Stimulated activated effector memory CD8-positive, alpha-beta T cell treated with anti-CD3 and anti-CD28 coated beads, Interleukin-12 subunit alpha, Interleukin-12 subunit beta, amount 100 ng/mL, for 72 hours (primary cell): ENCODE results near the gene RAB25.
"Not testable (repeated sequence)": the region's sequence is repeated elsewhere in the genome, so short reads cannot be mapped to it uniquely, and the experiment has no call there.

Experiments
- ATAC-seq: fragments of 150-1000 bp; cut with Tn5 transposase; 2 replicates; pipeline ENCODE4 v1.10.0; 2021
- DNase-seq, 2 donors: peaks; one replicate each; pipeline ENCODE4 v3.0.0; 2021 to 2022; ENCODE audit warnings: low spot score in 2 of 2
- H3K27ac Mint-ChIP-seq: one replicate; pipeline ENCODE4 v1.8.0; 2022; ENCODE audit warnings: mild to moderate bottlenecking, mixed read lengths
- H3K36me3 Mint-ChIP-seq: one replicate; pipeline ENCODE4 v1.8.0; 2022; ENCODE audit warnings: mild to moderate bottlenecking, mixed read lengths
- H3K4me1 Mint-ChIP-seq: one replicate; pipeline ENCODE4 v1.8.0; 2022; ENCODE audit warnings: mixed read lengths
- H3K4me3 Mint-ChIP-seq: one replicate; pipeline ENCODE4 v1.8.0; 2022; ENCODE audit warnings: mild to moderate bottlenecking, mixed read lengths
- H3K9me3 Mint-ChIP-seq: one replicate; pipeline ENCODE4 v1.8.0; 2022; ENCODE audit warnings: mixed read lengths

The RAB25 gene

DNA sequence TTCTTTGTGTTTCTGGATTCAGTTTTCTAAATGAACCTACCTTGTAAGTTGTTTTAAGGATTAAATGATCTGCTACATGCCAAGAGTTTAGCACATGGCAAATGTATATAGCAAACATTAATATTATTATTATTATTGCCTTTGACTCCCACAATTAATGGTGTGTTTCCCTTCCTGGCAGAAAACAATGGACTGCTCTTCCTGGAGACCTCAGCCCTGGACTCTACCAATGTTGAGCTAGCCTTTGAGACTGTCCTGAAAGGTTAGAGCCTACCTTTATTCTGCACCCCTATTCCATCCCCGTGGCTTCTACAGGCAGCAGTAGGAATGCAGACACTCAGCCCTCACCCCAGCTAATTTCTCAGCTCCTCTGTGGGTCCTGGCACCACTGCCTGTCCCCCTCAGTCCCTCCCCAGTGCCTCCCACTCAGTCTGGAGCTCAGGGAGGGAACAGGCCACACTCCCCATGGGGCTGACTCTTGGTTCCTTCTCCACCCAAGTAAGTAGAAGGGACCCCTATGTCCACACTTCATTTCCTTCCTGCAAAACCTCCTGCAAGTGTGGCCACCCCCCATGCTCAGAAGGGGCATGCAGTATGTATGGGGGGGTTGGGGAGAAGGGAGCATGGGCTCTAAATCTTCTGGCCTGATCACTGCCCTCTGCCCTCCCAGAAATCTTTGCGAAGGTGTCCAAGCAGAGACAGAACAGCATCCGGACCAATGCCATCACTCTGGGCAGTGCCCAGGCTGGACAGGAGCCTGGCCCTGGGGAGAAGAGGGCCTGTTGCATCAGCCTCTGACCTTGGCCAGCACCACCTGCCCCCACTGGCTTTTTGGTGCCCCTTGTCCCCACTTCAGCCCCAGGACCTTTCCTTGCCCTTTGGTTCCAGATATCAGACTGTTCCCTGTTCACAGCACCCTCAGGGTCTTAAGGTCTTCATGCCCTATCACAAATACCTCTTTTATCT lies 8.8 kb downstream of the RAB25 start:
- no peak overlapping the region for H3K27ac Mint-ChIP-seq
- no peaks in the 10 kb centered on the region for H3K36me3 Mint-ChIP-seq
- DNase-seq (no peak), ATAC-seq (no peak)
- H3K9me3 Mint-ChIP-seq: no peaks in the 10 kb centered on the region
- no peak overlapping the region for H3K4me3 Mint-ChIP-seq
- peaks cover 16% of the 10 kb centered on the region for H3K4me1 Mint-ChIP-seq

DNA sequence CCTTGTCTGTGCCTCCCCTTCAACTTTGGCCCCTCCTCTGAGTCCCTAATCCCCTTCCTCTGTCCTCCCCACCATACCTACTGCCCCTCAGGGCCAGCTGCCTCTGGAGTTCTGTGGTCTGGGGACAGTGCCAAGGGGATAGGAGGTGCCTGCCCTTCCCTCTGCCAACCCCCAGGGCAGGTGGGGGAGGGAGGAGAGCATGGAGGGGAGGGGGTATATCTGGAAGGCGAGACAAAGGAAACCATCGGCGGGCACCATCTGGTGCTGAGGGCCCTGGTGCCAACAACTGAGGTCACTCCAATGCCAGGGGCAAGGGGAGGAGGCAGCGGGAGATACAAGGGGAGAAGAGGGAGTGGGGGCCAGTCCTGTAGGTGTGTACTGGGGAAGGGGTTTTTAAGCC lies 9.6 kb downstream of the RAB25 start:
- peaks cover 8% of the 10 kb centered on the region for H3K4me1 Mint-ChIP-seq
- DNase-seq (no peak), ATAC-seq (no peak)
- peak overlapping the region; percentile 74 for H3K27ac Mint-ChIP-seq
- H3K4me3 Mint-ChIP-seq: no peak overlapping the region
- no peaks in the 10 kb centered on the region for H3K36me3 Mint-ChIP-seq
- no peaks in the 10 kb centered on the region for H3K9me3 Mint-ChIP-seq

DNA sequence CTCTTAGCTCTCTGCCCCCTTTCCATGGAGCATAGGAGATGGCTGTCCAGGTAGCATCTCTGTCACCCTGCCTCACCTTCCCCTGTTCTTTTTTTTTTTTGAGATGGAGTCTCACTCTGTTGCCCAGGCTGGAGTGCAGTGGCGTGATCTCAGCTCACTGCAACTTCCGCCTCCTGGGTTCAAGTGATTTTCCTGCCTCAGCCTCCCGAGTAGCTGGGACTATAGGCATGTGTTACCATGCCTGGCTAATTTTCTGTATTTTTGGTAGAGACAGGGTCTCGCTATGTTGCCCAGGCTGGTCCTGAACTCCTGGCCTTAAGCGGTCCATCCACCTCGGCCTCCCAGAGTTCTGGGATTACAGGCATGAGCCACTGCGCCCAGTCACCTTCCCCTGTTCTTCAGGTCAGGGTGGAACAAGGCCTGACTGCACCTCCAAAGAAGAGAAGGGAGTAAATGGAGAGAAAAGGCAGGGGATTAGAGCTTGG lies 10.4 kb downstream of the RAB25 start:
- not testable (repeated sequence) for H3K27ac Mint-ChIP-seq, DNase-seq, H3K4me1 Mint-ChIP-seq, H3K4me3 Mint-ChIP-seq, ATAC-seq, H3K9me3 Mint-ChIP-seq, H3K36me3 Mint-ChIP-seq

DNA sequence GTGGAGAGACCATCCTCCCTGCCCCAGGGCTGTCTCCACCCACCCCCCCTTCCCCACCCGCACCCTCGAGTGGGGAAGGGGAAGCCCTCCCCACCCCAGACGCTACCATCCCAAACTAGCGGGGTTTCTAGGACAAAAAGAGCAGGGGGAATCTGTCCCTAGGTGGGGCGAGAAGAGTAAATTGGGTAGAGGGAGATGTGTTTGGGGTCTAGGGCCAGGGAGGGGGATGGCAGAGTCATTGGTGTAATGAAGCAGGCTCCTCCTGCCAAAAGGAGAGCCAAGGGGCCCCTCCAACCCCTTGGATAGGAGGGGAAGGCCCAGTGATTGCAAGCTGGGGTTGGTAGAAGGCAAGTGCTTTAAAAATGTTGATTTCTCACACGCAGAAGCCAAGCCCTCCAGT lies 11.3 kb downstream of the RAB25 start:
- Mint-ChIP-seq H3K36me3 (no peaks in the 10 kb centered on the region), H3K4me3 (no peak overlapping the region), H3K9me3 (no peaks in the 10 kb centered on the region), H3K4me1 (no peaks in the 10 kb centered on the region), H3K27ac (peak overlapping the region; percentile 67)
- DNase-seq (no peak), ATAC-seq (no peak)

DNA sequence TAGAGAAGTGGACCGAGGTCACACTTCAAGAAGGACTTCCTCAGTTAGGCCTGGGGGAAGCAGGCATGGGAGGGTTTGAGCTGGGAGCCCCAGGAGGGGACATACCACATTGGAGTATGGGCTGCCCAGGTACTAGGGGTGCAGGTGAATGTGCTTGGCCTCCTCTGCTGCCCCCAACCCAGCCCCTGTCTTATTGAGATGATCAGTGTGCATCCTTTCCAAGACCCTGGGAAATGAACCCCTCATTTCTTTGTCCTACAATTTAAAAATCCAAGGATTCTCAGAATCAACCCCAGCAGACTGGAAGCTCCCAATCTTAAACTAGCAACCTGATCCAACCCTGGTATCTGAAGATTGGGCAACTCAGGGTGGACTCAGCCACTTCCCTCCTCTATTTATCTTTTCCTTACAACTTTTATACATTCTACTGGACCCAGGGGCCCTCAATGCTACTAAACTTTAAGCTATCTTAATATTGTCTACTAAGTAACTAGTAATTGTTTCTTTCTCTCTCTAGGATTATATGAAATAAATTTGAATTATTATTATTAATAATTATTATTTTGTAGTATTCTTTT lies 12.2 kb downstream of the RAB25 start:
- Mint-ChIP-seq H3K9me3 (no peaks in the 10 kb centered on the region), H3K4me1 (no peaks in the 10 kb centered on the region), H3K27ac (peak overlapping the region; percentile 67), H3K4me3 (no peak overlapping the region), H3K36me3 (no peaks in the 10 kb centered on the region)
- ATAC-seq: no peak
- DNase-seq: no peak

DNA sequence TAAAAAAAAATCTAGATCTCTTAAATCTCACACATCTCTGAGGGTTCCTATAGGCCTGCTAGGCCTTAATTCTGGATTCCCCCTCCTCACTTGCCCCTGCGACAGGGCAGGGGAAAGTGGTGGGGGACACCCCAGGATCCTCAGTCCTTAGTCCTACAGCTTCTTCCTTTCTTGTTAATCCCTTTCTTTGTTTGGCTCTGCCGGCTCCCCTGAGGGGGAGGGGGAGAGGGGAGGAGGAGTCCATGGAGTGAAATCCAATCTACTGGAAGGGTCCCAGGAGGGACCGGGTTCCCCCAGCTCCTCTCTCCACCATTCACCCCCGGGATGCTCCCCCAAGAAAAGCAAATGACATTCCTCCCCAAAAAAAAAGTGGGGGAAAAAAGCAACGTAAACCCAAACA lies 12.8 kb downstream of the RAB25 start:
- Mint-ChIP-seq H3K36me3 (no peaks in the 10 kb centered on the region), H3K27ac (no peak overlapping the region), H3K9me3 (no peaks in the 10 kb centered on the region), H3K4me3 (no peak overlapping the region), H3K4me1 (peaks cover 2% of the 10 kb centered on the region)
- DNase-seq (no peak), ATAC-seq (no peak)

DNA sequence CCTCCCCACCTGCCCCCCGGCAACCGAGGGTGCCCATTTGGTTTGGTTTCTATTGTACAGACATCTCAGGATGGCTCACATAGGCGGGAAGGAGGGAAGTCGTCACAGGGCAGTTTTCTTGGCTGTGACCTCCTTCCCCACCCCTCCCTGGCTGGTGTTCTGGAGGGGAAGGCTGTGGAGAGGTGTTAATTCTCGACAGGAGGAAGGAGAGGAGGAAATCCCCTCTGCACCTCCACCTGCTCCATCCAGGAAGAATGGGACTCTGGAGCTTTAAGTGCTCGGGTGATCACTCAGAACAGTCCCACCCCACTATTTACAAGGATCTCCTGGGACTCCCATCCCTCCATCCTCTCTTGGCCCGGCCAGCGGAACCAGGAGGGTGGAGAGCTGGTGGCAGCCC lies 13.7 kb downstream of the RAB25 start:
- Mint-ChIP-seq H3K27ac (no peak overlapping the region), H3K4me1 (peaks cover 5% of the 10 kb centered on the region), H3K36me3 (no peaks in the 10 kb centered on the region), H3K4me3 (no peak overlapping the region), H3K9me3 (no peaks in the 10 kb centered on the region)
- DNase-seq (no peak), ATAC-seq (no peak)

DNA sequence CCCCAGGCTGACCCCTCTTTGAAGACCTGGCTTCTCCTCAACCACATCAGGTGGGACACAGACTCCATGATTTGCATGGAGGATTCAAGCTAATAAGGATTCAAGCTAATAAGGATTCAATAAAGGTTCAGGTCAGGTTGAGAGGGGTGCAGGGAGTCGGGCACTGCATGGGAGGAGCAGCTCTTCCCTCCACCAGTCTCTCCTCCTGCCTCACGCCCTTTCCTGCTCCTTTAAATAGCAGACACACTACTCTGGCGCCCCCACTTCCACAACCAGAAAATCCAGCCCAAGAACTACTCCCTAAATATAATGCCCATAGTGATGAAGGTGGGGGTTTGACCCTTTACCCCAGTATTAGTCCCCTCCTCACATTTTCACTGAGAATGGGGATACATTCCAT lies 14.2 kb downstream of the RAB25 start:
- no peaks in the 10 kb centered on the region for H3K9me3 Mint-ChIP-seq
- no peak overlapping the region for H3K27ac Mint-ChIP-seq
- peaks cover 5% of the 10 kb centered on the region for H3K4me1 Mint-ChIP-seq
- peak overlapping the region; percentile 22 for H3K4me3 Mint-ChIP-seq
- H3K36me3 Mint-ChIP-seq: no peaks in the 10 kb centered on the region
- no peak for DNase-seq
- ATAC-seq: no peak

DNA sequence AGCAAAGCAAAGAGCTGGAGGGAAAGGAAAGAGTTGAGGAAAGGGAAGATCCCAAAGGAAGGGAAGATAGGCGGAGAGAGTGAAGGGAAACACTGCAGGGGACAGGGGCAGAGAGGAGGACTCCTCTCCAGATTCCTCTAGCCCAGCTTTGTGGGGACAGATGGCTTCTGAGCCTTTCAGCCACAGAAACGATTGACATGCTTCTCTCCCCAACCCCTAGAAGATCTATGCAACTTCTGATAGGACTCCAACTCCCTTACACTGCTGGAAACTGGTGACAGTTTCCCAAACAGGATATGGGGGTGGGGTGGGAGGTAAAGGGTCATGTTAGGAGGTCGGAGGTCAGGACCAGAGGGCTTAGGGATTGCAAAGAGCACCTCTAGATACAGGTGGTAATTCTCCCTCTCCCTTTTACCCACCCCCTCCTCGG lies 14.8 kb downstream of the RAB25 start:
- ATAC-seq: no peak
- H3K4me1 Mint-ChIP-seq: peaks cover 6% of the 10 kb centered on the region
- peak overlapping the region; percentile 22 for H3K4me3 Mint-ChIP-seq
- no peak overlapping the region for H3K27ac Mint-ChIP-seq
- no peaks in the 10 kb centered on the region for H3K9me3 Mint-ChIP-seq
- no peak for DNase-seq
- no peaks in the 10 kb centered on the region for H3K36me3 Mint-ChIP-seq

DNA sequence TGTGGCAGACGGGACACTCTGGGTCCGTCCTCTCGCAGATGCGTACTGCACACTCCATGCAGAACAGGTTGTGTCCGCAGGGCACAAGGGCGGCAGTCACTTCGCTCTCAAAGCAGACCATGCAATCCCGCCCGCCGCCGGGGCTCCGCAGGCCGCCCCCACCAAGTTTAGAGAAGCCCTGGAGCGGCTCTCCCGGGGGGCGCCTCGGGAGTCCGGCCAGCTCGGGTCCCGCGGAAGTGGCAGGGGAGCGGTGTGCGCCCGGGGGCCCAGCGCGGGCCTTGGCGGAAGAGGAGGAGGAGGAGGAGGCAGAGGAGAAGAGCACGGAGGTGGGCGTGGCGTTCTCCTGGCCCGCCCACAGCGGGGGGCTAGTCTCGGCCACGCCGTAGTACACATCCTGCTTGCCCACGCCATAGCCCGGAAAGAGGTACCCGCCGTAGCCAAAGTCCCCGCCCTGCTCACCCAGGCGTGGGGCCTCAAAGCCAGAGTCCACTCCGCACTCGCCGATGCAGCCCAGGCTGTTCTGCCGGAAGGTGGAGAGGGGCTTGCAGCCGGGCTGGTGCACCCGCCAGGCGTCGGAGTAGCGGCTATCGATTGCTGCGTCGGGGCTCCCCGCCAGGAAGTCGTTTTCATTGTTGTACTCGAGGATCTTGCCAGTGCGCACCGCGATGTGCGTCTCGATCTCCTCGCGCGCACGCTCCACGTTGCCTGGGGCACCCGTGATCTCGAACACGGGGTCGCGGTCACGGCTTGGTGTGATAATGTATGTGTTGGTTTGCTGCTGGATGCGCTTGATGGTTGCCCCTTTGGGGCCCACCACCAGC lies 15.9 kb downstream of the RAB25 start:
- ATAC-seq: peak; percentile 34
- H3K4me3 Mint-ChIP-seq: peak overlapping the region; percentile 22
- no peak for DNase-seq
- H3K4me1 Mint-ChIP-seq: peaks cover 12% of the 10 kb centered on the region
- H3K9me3 Mint-ChIP-seq: no peaks in the 10 kb centered on the region
- no peak overlapping the region for H3K27ac Mint-ChIP-seq
- no peaks in the 10 kb centered on the region for H3K36me3 Mint-ChIP-seq

DNA sequence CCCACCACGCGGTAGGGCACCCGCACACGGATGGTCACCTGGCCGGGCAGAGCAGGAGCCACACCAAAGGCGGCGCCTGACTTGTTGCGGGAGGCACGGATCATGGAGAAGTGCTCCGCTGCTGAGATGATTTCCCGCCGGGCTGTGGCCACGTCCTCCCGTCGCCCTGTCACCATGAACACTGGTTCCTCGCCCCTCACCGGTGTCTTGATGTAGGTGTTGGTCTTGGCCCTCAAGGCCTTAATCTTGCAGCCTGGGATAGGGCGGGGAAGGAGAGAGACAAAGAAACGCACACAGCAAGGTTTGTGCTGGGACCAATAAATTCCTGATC lies 16.4 kb downstream of the RAB25 start:
- H3K9me3 Mint-ChIP-seq: no peaks in the 10 kb centered on the region
- peaks cover 12% of the 10 kb centered on the region for H3K4me1 Mint-ChIP-seq
- no peak for DNase-seq
- ATAC-seq: no peak
- H3K36me3 Mint-ChIP-seq: no peaks in the 10 kb centered on the region
- no peak overlapping the region for H3K4me3 Mint-ChIP-seq
- no peak overlapping the region for H3K27ac Mint-ChIP-seq

DNA sequence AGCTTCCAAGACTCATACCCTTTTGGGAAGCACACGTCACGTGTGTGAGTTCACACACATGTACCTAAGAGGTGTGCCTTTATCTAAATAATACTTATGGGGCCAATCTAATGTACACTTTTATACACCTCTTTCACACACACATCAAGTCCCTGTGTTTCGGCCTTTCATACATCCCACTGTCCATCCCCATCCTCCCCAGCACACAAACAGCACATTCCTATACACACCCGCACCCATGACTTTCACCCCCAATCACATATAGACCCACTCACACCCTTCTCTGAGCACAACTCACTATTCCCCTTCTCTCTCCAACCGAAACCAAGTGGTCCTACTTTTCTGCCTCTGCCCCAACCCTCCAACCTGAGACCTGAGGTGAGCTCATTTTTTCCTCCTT lies 17.8 kb downstream of the RAB25 start:
- ATAC-seq: no peak
- H3K36me3 Mint-ChIP-seq: no peaks in the 10 kb centered on the region
- H3K9me3 Mint-ChIP-seq: no peaks in the 10 kb centered on the region
- DNase-seq: no peak
- no peak overlapping the region for H3K27ac Mint-ChIP-seq
- no peak overlapping the region for H3K4me3 Mint-ChIP-seq
- H3K4me1 Mint-ChIP-seq: peaks cover 21% of the 10 kb centered on the region

DNA sequence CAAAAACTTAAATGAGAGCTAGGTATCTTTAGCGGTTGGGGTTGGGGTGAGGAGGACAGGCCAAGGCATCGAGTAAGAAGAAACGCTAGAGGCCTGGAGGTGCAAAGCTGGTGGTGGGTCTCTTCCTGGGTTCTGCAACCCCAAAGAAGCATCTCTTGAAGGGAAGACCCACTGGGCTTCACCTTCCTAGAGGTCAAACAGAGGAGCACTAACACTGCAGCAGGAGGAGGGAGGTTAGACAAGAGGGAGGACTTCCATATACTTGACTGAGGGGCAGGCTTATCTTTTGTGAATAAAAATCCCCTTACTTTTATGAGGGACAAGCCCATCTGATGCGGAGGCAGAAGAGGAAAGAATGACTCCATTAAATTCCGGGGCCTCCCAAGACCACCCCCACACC lies 18.8 kb downstream of the RAB25 start:
- Mint-ChIP-seq H3K4me3 (no peak overlapping the region), H3K9me3 (no peaks in the 10 kb centered on the region), H3K36me3 (no peaks in the 10 kb centered on the region), H3K27ac (no peak overlapping the region), H3K4me1 (peaks cover 23% of the 10 kb centered on the region)
- ATAC-seq: no peak
- no peak for DNase-seq

DNA sequence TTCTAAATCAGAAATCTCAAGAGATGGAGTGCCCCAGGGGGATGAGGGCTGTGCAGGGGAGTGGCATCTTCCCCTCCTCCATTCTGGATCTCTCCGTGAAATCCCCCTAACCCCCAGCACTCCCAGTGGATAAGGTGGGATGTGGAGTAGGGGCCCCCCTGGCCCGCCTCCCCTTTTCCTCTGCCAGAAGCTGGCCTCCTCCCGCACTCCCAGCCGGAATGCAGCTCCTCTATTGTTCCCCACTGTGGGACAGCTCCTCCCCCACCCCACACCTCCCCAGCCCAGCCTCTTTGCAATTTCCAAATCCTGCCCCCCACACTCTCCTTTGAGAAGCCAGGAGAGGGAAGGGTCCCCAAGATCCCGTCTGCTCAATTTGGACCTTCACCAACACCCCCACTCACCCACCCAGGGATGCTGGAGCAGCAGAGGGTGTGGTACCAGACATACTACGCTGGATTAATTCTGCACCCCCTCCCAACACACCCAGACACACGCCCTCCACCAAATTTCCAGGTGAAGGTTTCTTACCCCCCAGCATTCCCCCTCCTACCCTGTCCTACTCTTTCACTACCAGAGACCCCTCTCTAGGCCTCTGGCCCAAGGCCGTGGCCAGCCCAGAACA lies 19.4 kb downstream of the RAB25 start:
- Mint-ChIP-seq H3K4me3 (no peak overlapping the region), H3K36me3 (no peaks in the 10 kb centered on the region), H3K27ac (no peak overlapping the region)

DNA sequence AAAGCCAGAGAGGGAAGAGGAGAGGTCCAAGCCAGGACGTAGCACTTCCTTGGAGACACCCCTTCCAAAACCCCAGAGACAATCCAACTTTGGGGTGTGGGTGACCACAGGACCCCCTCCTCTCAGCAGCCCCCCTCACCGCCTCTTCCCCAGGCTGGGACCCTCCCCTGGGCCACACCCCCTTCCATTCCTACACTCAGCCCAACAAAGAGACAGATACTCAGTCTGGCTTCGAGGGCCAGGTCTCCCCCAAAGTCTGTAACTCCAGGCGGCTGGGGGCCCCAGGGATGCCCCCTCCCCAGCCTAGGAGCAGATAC lies 19.9 kb downstream of the RAB25 start:
- peaks cover 23% of the 10 kb centered on the region for H3K4me1 Mint-ChIP-seq
- no peak for DNase-seq
- ATAC-seq: no peak
- no peaks in the 10 kb centered on the region for H3K9me3 Mint-ChIP-seq
- H3K27ac Mint-ChIP-seq: no peak overlapping the region
- H3K4me3 Mint-ChIP-seq: peak overlapping the region; percentile 74
- H3K36me3 Mint-ChIP-seq: no peaks in the 10 kb centered on the region

More for the DNA sequence above, 19.4 kb downstream of the RAB25 start:
- peaks cover 23% of the 10 kb centered on the region for H3K4me1 Mint-ChIP-seq
- H3K9me3 Mint-ChIP-seq: no peaks in the 10 kb centered on the region
- DNase-seq (no peak), ATAC-seq (no peak)
